Measurements from ENCODE around the gene JAZF1.

The JAZF1 gene

GRCh38 chr7:27812706-27813105, 367.9 kb downstream of the JAZF1 start:
- no peak for FAIRE-seq
- no peak for DNase-seq (ENCODE audit: insufficient read length, low spot score)

GRCh38 chr7:27810186-27810585, 370.4 kb downstream of the JAZF1 start:
- no peak for DNase-seq (ENCODE audit: insufficient read length, low spot score)
- FAIRE-seq = no peak

GRCh38 chr7:27808626-27809025, 372.0 kb downstream of the JAZF1 start:
- no peak for DNase-seq (ENCODE audit: insufficient read length, low spot score)
- FAIRE-seq = peak; percentile 33

DNA sequence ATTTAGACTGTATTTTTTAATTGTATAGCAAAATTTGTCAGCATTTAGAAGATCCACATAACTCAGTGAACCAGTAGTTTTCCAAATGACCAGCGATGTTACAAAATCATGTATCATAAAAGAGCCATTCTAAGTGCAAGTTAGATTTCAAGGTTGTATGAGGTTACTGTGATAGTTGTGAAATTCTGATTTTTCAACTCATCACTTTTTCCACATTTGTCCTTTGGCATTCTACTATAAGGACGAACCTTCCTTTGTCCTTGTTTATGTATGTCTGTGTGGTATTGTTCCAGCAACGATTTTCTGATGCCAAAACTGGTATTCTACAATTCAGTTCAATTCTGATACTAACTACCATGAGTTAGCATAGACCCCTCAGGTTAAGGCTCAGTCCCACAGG, 376.5 kb downstream of the JAZF1 start:
- FAIRE-seq (peak; percentile 23), DNase-seq (ENCODE audit: insufficient read length, low spot score) (no peak)

DNA sequence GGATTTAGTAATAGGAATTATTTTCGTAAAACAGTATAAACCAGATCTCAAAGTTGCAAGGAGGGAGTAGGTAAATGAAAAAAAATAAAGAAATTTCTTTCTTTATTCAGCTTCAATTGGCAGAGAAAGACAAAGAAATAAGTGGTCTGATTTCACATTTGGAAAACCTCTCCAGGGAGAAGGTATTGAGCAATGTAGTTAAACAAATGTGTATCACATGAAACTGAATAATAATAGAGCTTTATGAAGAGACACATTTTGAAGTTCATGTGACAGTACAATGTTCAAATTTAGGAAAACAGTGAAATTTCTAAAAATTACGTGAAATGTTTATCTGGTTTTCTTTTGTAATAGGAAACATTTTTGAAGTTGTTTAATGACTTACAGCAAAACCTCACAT, 377.6 kb downstream of the JAZF1 start:
- no peak for FAIRE-seq
- no peak for DNase-seq (ENCODE audit: insufficient read length, low spot score)

- DNase-seq (ENCODE audit: insufficient read length, low spot score) (no peak), FAIRE-seq (no peak)
Measured at GRCh38 chr7:27799212-27799611, 381.4 kb downstream of the JAZF1 start.

DNA sequence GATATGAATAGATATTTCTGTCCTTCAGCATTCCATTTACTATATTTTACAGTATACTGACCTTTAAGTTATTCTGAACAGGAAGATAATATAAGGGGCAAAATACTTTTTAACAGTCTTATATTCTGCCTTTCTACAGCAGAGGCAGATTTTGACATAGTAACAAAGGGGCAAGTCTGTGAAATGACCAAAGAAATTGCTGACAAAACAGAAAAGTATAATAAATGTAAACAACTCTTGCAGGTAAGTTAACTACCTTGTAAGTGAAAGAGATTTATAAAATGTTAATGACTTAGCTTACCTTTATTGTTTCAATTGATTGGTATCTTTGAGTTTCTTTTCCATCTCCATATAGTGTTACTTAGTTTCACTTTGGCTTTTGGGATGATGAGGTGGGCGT, 384.6 kb downstream of the JAZF1 start:
- DNase-seq (ENCODE audit: insufficient read length, low spot score) = no peak
- no peak for FAIRE-seq

- FAIRE-seq = no peak
- DNase-seq (ENCODE audit: insufficient read length, low spot score) = no peak
Measured at GRCh38 chr7:27793780-27794179, 386.8 kb downstream of the JAZF1 start.

- DNase-seq (ENCODE audit: insufficient read length, low spot score) (no peak), FAIRE-seq (no peak)
Measured at GRCh38 chr7:27788437-27788836, 392.2 kb downstream of the JAZF1 start.

GRCh38 chr7:27784399-27785053, 396.1 kb downstream of the JAZF1 start:
- FAIRE-seq = peak; percentile 89
- no peak for DNase-seq (ENCODE audit: insufficient read length, low spot score)

DNA sequence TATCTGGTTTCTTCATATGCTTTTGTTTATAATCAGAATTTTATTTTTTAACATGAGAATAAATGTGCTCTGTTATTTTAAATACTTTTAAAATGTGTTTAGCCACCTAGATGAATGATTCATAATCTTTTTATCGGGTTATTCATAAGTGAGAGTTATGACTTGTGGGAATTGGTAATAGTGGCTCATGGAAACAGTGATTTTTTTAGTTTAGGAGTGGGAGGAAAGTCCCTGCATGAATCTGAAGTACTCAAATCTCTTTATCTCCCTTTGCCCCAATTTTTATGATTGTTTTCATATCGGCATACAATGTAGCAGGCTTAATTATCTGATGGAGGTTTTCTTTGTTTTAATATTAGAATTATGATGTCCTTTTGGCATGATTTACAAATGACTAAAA, 397.7 kb downstream of the JAZF1 start:
- FAIRE-seq (no peak), DNase-seq (ENCODE audit: insufficient read length, low spot score) (no peak)

DNA sequence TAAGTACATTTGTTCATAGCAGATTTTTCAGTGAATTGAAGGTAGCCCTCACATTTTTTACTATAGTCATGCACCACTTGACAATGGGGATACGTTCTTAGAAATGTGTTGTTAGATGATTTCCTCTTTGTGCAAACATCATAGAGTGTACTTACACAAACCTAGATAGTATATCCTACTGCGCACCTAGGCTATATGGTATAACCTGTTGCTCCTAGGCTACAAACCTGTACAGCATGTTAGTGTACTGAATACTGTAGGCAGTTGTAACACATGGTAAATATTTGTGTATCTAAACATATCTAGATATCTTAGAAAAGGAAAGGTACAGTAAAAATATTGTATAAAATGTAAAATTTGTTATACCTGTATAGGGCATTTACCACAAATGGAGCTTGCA, 399.4 kb downstream of the JAZF1 start:
- FAIRE-seq (no peak), DNase-seq (ENCODE audit: insufficient read length, low spot score) (no peak)
